Measurements from ENCODE around the gene IFT22.
"Not testable (repeated sequence)": the region's sequence is repeated elsewhere in the genome, so short reads cannot be mapped to it uniquely, and the experiment has no call there.

IFT22 gene

DNA sequence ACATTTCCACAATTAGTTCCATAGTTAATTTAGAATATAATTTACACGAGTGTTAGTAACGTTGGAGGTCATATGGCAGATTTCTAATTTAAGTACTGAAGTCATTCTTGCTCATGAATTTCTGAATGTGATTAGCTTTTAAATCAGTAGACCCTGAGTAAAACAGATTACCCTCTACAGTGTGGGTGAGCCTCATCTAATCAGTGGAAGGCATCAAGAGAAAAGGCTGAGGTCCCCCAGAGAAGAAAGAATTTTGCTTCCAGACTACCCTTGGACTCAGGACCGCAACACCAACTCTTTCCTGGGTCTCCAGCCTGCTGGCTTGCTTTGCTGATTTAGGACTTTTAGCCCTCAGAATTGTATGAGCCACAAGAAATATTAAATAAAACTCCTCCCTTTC is 33.2 kb downstream of the IFT22 start:
- Histone ChIP-seq H3K9me3 (ENCODE audit: insufficient read depth, low read length) (no peaks in the 10 kb centered on the region), H4K20me1 (ENCODE audit: insufficient read depth, low read length) (no peaks in the 10 kb centered on the region), H3K4me2 (ENCODE audit: low read length) (no peak overlapping the region), H3K36me3 (replicated peaks; ENCODE audit: low read depth, low read length) (no peaks in the 10 kb centered on the region), H3K9ac (ENCODE audit: low read length) (no peak overlapping the region), H3K27ac (ENCODE audit: low read length) (no peak overlapping the region), H3K4me1 (ENCODE audit: low read length) (no peaks in the 10 kb centered on the region), H2AFZ (ENCODE audit: low read depth, low read length) (no peak overlapping the region), H3K79me2 (ENCODE audit: low read length) (no peaks in the 10 kb centered on the region), H3K4me3 (ENCODE audit: low read length) (no peak overlapping the region), H3K27me3 (ENCODE audit: low read depth, low read length) (peaks cover 12% of the 10 kb centered on the region)
- TF ChIP-seq, protein P1, sequence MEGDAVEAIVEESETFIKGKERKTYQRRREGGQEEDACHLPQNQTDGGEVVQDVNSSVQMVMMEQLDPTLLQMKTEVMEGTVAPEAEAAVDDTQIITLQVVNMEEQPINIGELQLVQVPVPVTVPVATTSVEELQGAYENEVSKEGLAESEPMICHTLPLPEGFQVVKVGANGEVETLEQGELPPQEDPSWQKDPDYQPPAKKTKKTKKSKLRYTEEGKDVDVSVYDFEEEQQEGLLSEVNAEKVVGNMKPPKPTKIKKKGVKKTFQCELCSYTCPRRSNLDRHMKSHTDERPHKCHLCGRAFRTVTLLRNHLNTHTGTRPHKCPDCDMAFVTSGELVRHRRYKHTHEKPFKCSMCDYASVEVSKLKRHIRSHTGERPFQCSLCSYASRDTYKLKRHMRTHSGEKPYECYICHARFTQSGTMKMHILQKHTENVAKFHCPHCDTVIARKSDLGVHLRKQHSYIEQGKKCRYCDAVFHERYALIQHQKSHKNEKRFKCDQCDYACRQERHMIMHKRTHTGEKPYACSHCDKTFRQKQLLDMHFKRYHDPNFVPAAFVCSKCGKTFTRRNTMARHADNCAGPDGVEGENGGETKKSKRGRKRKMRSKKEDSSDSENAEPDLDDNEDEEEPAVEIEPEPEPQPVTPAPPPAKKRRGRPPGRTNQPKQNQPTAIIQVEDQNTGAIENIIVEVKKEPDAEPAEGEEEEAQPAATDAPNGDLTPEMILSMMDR (IDR thresholded peaks at IDR 0.05; ENCODE audit: low read depth, low read length) = no peak
- TF ChIP-seq EZH2phosphoT487 (IDR thresholded peaks at IDR 0.05; ENCODE audit: low read depth) = no peak

GRCh38 chr7:101287032-101287431 is 34.6 kb downstream of the IFT22 start:
- TF ChIP-seq, protein P1 (IDR thresholded peaks at IDR 0.05; ENCODE audit: low read depth, low read length) = no peak
- TF ChIP-seq EZH2phosphoT487 (IDR thresholded peaks at IDR 0.05; ENCODE audit: low read depth) = no peak
- Histone ChIP-seq H3K4me1 (ENCODE audit: low read length) (peaks cover 5% of the 10 kb centered on the region; the same call in 1 of the 2 replicates), H3K27me3 (ENCODE audit: low read depth, low read length) (peaks cover 12% of the 10 kb centered on the region), H2AFZ (ENCODE audit: low read depth, low read length) (no peak overlapping the region), H4K20me1 (ENCODE audit: insufficient read depth, low read length) (no peaks in the 10 kb centered on the region), H3K9me3 (ENCODE audit: insufficient read depth, low read length) (no peaks in the 10 kb centered on the region), H3K79me2 (ENCODE audit: low read length) (no peaks in the 10 kb centered on the region), H3K4me2 (ENCODE audit: low read length) (no peak overlapping the region), H3K36me3 (replicated peaks; ENCODE audit: low read depth, low read length) (no peaks in the 10 kb centered on the region), H3K27ac (ENCODE audit: low read length) (no peak overlapping the region), H3K9ac (ENCODE audit: low read length) (no peak overlapping the region), H3K4me3 (ENCODE audit: low read length) (no peak overlapping the region)

DNA sequence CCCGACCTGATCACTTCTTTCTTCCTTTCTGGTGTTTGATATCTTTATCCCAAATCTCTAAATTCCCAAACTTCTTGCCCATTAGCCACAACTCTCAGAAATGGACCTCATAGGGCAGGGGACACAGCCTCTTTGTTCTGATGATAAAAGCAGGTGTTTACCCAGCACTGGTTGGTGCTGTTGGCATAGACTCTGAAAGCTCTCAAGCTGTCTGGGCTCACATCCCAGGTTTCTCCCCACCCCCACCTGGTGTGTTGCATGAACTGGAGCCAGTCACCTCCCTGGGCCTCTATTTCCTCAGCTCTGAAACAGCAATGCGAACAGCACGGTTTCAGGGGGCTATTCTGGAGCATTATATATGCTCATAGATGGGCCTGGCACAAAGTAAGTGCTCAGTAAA is 35.7 kb downstream of the IFT22 start:
- not testable (repeated sequence) for H3K9me3 ChIP-seq (ENCODE audit: insufficient read depth, low read length); H3K79me2 ChIP-seq (ENCODE audit: low read length); H3K4me3 ChIP-seq (ENCODE audit: low read length); H2AFZ ChIP-seq (ENCODE audit: low read depth, low read length); H3K36me3 ChIP-seq (replicated peaks; ENCODE audit: low read depth, low read length); H3K9ac ChIP-seq (ENCODE audit: low read length); H3K27ac ChIP-seq (ENCODE audit: low read length); H3K4me2 ChIP-seq (ENCODE audit: low read length); H4K20me1 ChIP-seq (ENCODE audit: insufficient read depth, low read length); H3K4me1 ChIP-seq (ENCODE audit: low read length)
- peaks cover 12% of the 10 kb centered on the region for H3K27me3 ChIP-seq (ENCODE audit: low read depth, low read length)

DNA sequence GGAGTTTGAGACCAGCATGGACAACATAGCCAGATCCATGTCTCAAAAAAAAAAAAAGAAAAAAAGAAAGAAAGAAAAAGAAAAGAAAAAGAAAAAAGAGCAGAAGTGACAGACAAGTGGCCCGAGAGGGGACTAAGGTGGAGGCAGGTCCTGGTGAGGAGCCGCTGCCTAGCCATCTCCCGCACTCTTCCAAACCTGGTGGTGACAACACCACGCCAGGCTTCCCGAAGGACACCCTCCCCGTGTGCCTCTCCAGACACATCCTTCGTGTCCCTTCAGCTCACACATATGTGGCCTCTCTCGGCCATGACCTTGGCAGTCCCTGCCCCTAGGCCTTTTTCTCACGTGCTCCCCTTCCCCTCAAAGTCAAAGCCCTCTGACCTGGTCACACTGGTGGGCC is 36.4 kb downstream of the IFT22 start:
- TF ChIP-seq, protein P1 (IDR thresholded peaks at IDR 0.05; ENCODE audit: low read depth, low read length) = no peak
- no peak for TF ChIP-seq EZH2phosphoT487 (IDR thresholded peaks at IDR 0.05; ENCODE audit: low read depth)
- Histone ChIP-seq H3K4me3 (ENCODE audit: low read length) (no peak overlapping the region), H3K4me1 (ENCODE audit: low read length) (peaks cover 5% of the 10 kb centered on the region; the same call in 1 of the 2 replicates), H3K9me3 (ENCODE audit: insufficient read depth, low read length) (no peaks in the 10 kb centered on the region), H3K9ac (ENCODE audit: low read length) (no peak overlapping the region), H4K20me1 (ENCODE audit: insufficient read depth, low read length) (no peaks in the 10 kb centered on the region), H3K27ac (ENCODE audit: low read length) (no peak overlapping the region), H3K36me3 (replicated peaks; ENCODE audit: low read depth, low read length) (no peaks in the 10 kb centered on the region), H3K4me2 (ENCODE audit: low read length) (no peak overlapping the region), H2AFZ (ENCODE audit: low read depth, low read length) (no peak overlapping the region), H3K79me2 (ENCODE audit: low read length) (no peaks in the 10 kb centered on the region), H3K27me3 (ENCODE audit: low read depth, low read length) (peaks cover 12% of the 10 kb centered on the region)

DNA sequence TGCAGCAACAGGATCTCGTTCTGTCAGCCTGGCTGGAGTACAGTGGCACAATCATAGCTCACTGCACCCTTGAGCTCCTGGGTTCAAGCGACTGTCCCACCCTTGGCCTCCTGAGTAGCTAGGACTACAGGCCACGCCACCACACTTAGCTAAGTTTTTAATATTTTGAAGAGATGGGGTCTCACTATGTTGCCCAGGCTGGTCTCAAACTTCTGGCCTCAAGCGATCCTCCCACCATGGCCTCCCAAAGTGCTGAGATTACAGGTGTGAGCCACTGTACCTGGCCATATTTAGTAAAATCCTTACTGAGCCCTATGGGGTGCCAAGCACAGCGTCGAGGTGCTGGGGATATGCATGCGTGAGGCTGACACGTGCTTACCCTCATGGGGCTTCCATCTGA is 40.7 kb downstream of the IFT22 start:
- H3K9me3 ChIP-seq (ENCODE audit: insufficient read depth, low read length); H2AFZ ChIP-seq (ENCODE audit: low read depth, low read length); H3K36me3 ChIP-seq (replicated peaks; ENCODE audit: low read depth, low read length); H3K4me2 ChIP-seq (ENCODE audit: low read length); H3K4me3 ChIP-seq (ENCODE audit: low read length); H3K27ac ChIP-seq (ENCODE audit: low read length); H3K4me1 ChIP-seq (ENCODE audit: low read length); H4K20me1 ChIP-seq (ENCODE audit: insufficient read depth, low read length); H3K9ac ChIP-seq (ENCODE audit: low read length); H3K27me3 ChIP-seq (ENCODE audit: low read depth, low read length); H3K79me2 ChIP-seq (ENCODE audit: low read length): not testable (repeated sequence)

Data from OCI-LY3 (cell line).